Measurements from ENCODE around the gene ZDHHC4. TPM values are rescaled to one million over a fixed set of nuclear protein-coding genes. Genes with fewer than 3 reads are reported as not detected.

Gene ZDHHC4
- total RNA-seq, 1 experiment from 2014 or later = 62.0 TPM

- WGBS (ENCODE audit: extremely low coverage, insufficient read length, low lambda C conversion rate) = no CpG with 5 or more reads among the region's 36 CpGs
- Histone ChIP-seq H3K23ac (ENCODE audit: insufficient read length, low read depth, low read length) (no peak overlapping the region), H2BK15ac (ENCODE audit: low read depth, low read length) (no peak overlapping the region), H3K79me2 (ENCODE audit: insufficient read depth, low read length) (no peaks in the 10 kb centered on the region), H3K4me2 (ENCODE audit: insufficient read depth, insufficient read length, low read length) (no peak overlapping the region), H2BK12ac (ENCODE audit: insufficient read length, low read depth, low read length) (no peak overlapping the region), H3K18ac (ENCODE audit: insufficient read length, low read depth, low read length) (no peak overlapping the region), H2AFZ (ENCODE audit: low read length) (no peak overlapping the region), H2AK5ac (ENCODE audit: insufficient read length, low read length) (no peak overlapping the region), H3K4ac (ENCODE audit: low read depth, low read length) (no peak overlapping the region), H3K4me1 (ENCODE audit: insufficient read depth, low read length) (no peaks in the 10 kb centered on the region), H3K14ac (ENCODE audit: insufficient read depth, low read length) (no peak overlapping the region), H3K9ac (ENCODE audit: extremely low read depth, insufficient read length, low read length) (no peak overlapping the region), H4K20me1 (ENCODE audit: control insufficient read depth, insufficient read depth, insufficient read length) (no peaks in the 10 kb centered on the region), H3K27me3 (ENCODE audit: insufficient read depth, low read length) (no peaks in the 10 kb centered on the region), H3T11ph (ENCODE audit: low read length) (no peak overlapping the region), H2BK120ac (ENCODE audit: low read depth, low read length, poor library complexity, severe bottlenecking) (no peak overlapping the region), H3K79me1 (ENCODE audit: insufficient read depth, low read depth, low read length, poor library complexity, severe bottlenecking) (no peaks in the 10 kb centered on the region), H3K56ac (ENCODE audit: insufficient read length, low read depth, low read length) (no peak overlapping the region), H3K9me3 (ENCODE audit: control insufficient read depth, low read depth, low read length) (no peaks in the 10 kb centered on the region), H3K23me2 (ENCODE audit: insufficient read length, low read depth, low read length, poor library complexity, severe bottlenecking) (no peaks in the 10 kb centered on the region), H2BK20ac (ENCODE audit: low read depth, low read length, poor library complexity, severe bottlenecking) (no peak overlapping the region), H4K8ac (replicated peaks; ENCODE audit: insufficient read length, low read depth, low read length) (no peak overlapping the region), H4K5ac (ENCODE audit: insufficient read length, low read depth, low read length) (no peak overlapping the region), H3K27ac (ENCODE audit: insufficient read length, low read depth, low read length) (no peak overlapping the region), H4K91ac (ENCODE audit: insufficient read length, low read depth, low read length) (no peak overlapping the region), H2BK5ac (ENCODE audit: insufficient read length, low read length) (no peak overlapping the region)
- H3K36me3 Mint-ChIP-seq (ENCODE audit: insufficient read depth in 1 of 3, low read depth in 3 of 3) = peaks cover 6 to 51% (median 29%) of the 10 kb centered on the region in 3 experiments; a peak in 6 of 7 replicates
- DNase-seq = no peak
- no peaks in the 10 kb centered on the region for H3K27me3 Mint-ChIP-seq (ENCODE audit: low read depth)
- no peaks in the 10 kb centered on the region for H3K4me1 Mint-ChIP-seq
- TF ChIP-seq CTCF (conservative IDR thresholded peaks at IDR 0.05) = no peak
- H3K4me3 Mint-ChIP-seq = no peak overlapping the region
- no peaks in the 10 kb centered on the region for H3K9me3 Mint-ChIP-seq
- no peak overlapping the region; a peak in 1 of 7 replicates for H3K27ac Mint-ChIP-seq
Observed at GRCh38 chr7:6606866-6607583, 29.8 kb downstream of the ZDHHC4 start.
